Suprapubic skin (tissue), 4 donors: ENCODE results near the gene SLC22A3.

ENCODE experiments used
- POLR2A ChIP-seq, 2 donors: fragments of 450-650 bp; IDR thresholded peaks; one replicate each; pipeline ENCODE4 v1.6.1; 2017; ENCODE audit warnings: antibody characterized with exemption in 2 of 2, mild to moderate bottlenecking in 2 of 2, moderate library complexity in 2 of 2
- POLR2AphosphoS5 ChIP-seq, 3 donors: sonication (generic); formaldehyde crosslinking; IDR thresholded peaks; one replicate each; pipeline ENCODE4 v1.6.1; 2017; ENCODE audit warnings: antibody characterized with exemption in 3 of 3

DNA sequence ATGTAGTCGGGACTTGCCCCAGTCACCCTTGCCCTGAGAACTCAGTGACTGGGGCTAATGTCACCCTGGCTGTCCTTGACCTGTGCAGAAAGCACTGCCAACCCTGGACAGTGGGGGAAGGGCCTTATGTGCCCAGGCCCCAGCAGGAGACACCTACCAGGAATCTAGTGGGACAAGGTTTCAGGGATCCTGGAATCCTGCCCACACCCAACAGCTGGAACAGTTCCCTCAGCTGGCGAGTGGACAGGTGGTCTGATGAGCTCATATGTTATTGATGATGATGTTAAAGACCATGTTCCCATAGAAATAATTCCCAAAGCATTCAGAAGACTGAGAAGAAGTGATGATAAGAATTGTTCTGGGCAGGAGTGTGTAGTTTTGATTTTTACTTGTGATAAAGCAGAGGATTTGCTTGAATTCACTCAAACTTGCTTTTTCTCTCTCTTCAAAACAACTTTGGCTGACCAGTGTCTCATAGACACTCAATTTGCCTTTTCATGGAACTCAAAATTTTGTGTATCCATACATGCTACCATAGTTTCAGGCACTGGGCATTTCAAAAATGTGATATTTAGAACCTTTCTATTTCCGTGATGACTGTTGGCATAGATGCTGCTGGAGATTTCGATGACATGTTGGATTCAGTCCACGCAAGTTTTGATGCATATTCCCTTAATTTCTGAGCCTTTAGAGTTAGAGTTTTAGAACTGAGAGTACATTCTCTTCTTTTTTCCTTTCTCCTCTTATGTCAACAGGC lies 79.3 kb downstream of the SLC22A3 start:
- TF ChIP-seq POLR2AphosphoS5 (IDR thresholded peaks at IDR 0.05) (no peak), POLR2A (IDR thresholded peaks at IDR 0.05) (no peak)
